Measurements from ENCODE around the gene KLF4.

KLF4 gene

GRCh38 chr9:107487521-107488374, 1.8 kb downstream of the KLF4 start:
- DNase-seq (ENCODE audit: low spot score), result no peak

GRCh38 chr9:107486674-107487520, 2.7 kb downstream of the KLF4 start:
- no peak for DNase-seq (ENCODE audit: low spot score)

GRCh38 chr9:107485458-107486043, 4.0 kb downstream of the KLF4 start:
- DNase-seq (ENCODE audit: low spot score), result no peak

- DNase-seq (ENCODE audit: low spot score), result peak; percentile 58
Observed at GRCh38 chr9:107484117-107484723, 5.3 kb downstream of the KLF4 start.

- DNase-seq (ENCODE audit: low spot score), result no peak
Observed at GRCh38 chr9:107483666-107484065, 5.9 kb downstream of the KLF4 start.

- no peak for DNase-seq (ENCODE audit: low spot score)
Observed at GRCh38 chr9:107481035-107481434, 8.5 kb downstream of the KLF4 start.

- no peak for DNase-seq (ENCODE audit: low spot score)
Observed at GRCh38 chr9:107480386-107480789, 9.2 kb downstream of the KLF4 start.

- no peak for DNase-seq (ENCODE audit: low spot score)
Observed at GRCh38 chr9:107478805-107479204, 10.8 kb downstream of the KLF4 start.

- DNase-seq (ENCODE audit: low spot score), result no peak
Observed at GRCh38 chr9:107474124-107474523, 15.4 kb downstream of the KLF4 start.

GRCh38 chr9:107472581-107473340, 16.8 kb downstream of the KLF4 start:
- no peak for DNase-seq (ENCODE audit: low spot score)

- no peak for DNase-seq (ENCODE audit: low spot score)
Observed at GRCh38 chr9:107471552-107471951, 18.0 kb downstream of the KLF4 start.

- no peak for DNase-seq (ENCODE audit: low spot score)
Observed at GRCh38 chr9:107467416-107467815, 22.2 kb downstream of the KLF4 start.

GRCh38 chr9:107466826-107467225, 22.7 kb downstream of the KLF4 start:
- no peak for DNase-seq (ENCODE audit: low spot score)

GRCh38 chr9:107465467-107466451, 23.8 kb downstream of the KLF4 start:
- DNase-seq (ENCODE audit: low spot score), result no peak

GRCh38 chr9:107464516-107464915, 25.1 kb downstream of the KLF4 start:
- no peak for DNase-seq (ENCODE audit: low spot score)

GRCh38 chr9:107462691-107463090, 26.9 kb downstream of the KLF4 start:
- no peak for DNase-seq (ENCODE audit: low spot score)

- DNase-seq (ENCODE audit: low spot score), result no peak
Observed at GRCh38 chr9:107460153-107461023, 29.2 kb downstream of the KLF4 start.

- DNase-seq (ENCODE audit: low spot score), result no peak
Observed at GRCh38 chr9:107455425-107456135, 34.0 kb downstream of the KLF4 start.

GRCh38 chr9:107453479-107453878, 36.1 kb downstream of the KLF4 start:
- no peak for DNase-seq (ENCODE audit: low spot score)
